Natural killer cell treated with Interleukin-12 subunit alpha and Interleukin-12 subunit beta and Interleukin-15 and Interleukin-18, amount 100 ng/mL, for 72 hours (primary cell): ENCODE data around the gene FLT4. TPM values are rescaled to one million over a fixed set of nuclear protein-coding genes. Genes with fewer than 3 reads are reported as not detected.
"Not testable (repeated sequence)": the region's sequence is repeated elsewhere in the genome, so short reads cannot be mapped to it uniquely, and the experiment has no call there.

Experiments used
- ATAC-seq, 2 donors: fragments of 150-1000 bp; cut with Tn5 transposase in 1 of 2; sonication (Bioruptor Pico), chemical (Tn5 transposase) in 1 of 2; 2 replicates each; pipeline ENCODE4 v1.10.0; 2021
- DNase-seq: peaks from one replicate; pipeline ENCODE4 v3.0.0; 2022; ENCODE audit warnings: low spot score
- H3K27ac Mint-ChIP-seq, 2 donors: 1 replicate in 1 of 2; 2 replicates in 1 of 2; pipeline ENCODE4 v1.8.0; 2022; ENCODE audit warnings: mixed read lengths in 2 of 2, mild to moderate bottlenecking in 1 of 2, moderate library complexity in 1 of 2
- H3K27me3 Mint-ChIP-seq, 2 donors: 1 replicate in 1 of 2; 2 replicates in 1 of 2; pipeline ENCODE4 v1.8.0; 2022; ENCODE audit warnings: mixed read lengths in 2 of 2
- H3K36me3 Mint-ChIP-seq: one replicate; pipeline ENCODE4 v1.8.0; 2022; ENCODE audit warnings: mixed read lengths
- H3K4me1 Mint-ChIP-seq, 2 donors: 1 replicate in 1 of 2; 2 replicates in 1 of 2; pipeline ENCODE4 v1.8.0; 2022; ENCODE audit warnings: low read depth in 2 of 2, mixed read lengths in 2 of 2, mild to moderate bottlenecking in 1 of 2
- H3K4me3 Mint-ChIP-seq: one replicate; pipeline ENCODE4 v1.8.0; 2022; ENCODE audit warnings: mixed read lengths
- H3K9me3 Mint-ChIP-seq: 2 replicates; pipeline ENCODE4 v1.8.0; 2022; ENCODE audit warnings: mixed read lengths
- total RNA-seq, 2 donors: library from RNA; stranded (reverse); gene quantifications; one replicate each; pipeline ENCODE4 v1.2.3, GENCODE V29; 2022

The FLT4 gene
- total RNA-seq, 2 donors from 2014 or later: 0.26 to 0.47 TPM

GRCh38 chr5:180682008-180682407 is 32.6 kb upstream of the FLT4 start:
- H3K27me3 Mint-ChIP-seq: not testable (repeated sequence)

GRCh38 chr5:180678319-180678718 is 28.9 kb upstream of the FLT4 start:
- H3K27me3 Mint-ChIP-seq: peaks cover 10 to 15% of the 10 kb centered on the region in 2 donors
- not testable (repeated sequence) for H3K27ac Mint-ChIP-seq, H3K9me3 Mint-ChIP-seq, ATAC-seq, H3K4me1 Mint-ChIP-seq, H3K4me3 Mint-ChIP-seq, H3K36me3 Mint-ChIP-seq, DNase-seq

More at GRCh38 chr5:180682008-180682407, 32.6 kb upstream of the FLT4 start:
- not testable (repeated sequence) for H3K4me3 Mint-ChIP-seq, H3K36me3 Mint-ChIP-seq, H3K9me3 Mint-ChIP-seq, DNase-seq, H3K4me1 Mint-ChIP-seq, H3K27ac Mint-ChIP-seq
- ATAC-seq: peak; percentile 15 to 24

GRCh38 chr5:180675036-180675635 is 25.7 kb upstream of the FLT4 start:
- Mint-ChIP-seq H3K27ac (no peak overlapping the region), H3K36me3 (no peaks in the 10 kb centered on the region), H3K9me3 (no peaks in the 10 kb centered on the region), H3K27me3 (peaks cover 14 to 15% of the 10 kb centered on the region in 2 donors), H3K4me3 (no peak overlapping the region), H3K4me1 (peaks cover 5 to 8% of the 10 kb centered on the region in 2 donors)
- DNase-seq (no peak), ATAC-seq (no peak)

- not testable (repeated sequence) for H3K4me3 Mint-ChIP-seq
Observed at GRCh38 chr5:180674090-180674475, 24.7 kb upstream of the FLT4 start.

DNA sequence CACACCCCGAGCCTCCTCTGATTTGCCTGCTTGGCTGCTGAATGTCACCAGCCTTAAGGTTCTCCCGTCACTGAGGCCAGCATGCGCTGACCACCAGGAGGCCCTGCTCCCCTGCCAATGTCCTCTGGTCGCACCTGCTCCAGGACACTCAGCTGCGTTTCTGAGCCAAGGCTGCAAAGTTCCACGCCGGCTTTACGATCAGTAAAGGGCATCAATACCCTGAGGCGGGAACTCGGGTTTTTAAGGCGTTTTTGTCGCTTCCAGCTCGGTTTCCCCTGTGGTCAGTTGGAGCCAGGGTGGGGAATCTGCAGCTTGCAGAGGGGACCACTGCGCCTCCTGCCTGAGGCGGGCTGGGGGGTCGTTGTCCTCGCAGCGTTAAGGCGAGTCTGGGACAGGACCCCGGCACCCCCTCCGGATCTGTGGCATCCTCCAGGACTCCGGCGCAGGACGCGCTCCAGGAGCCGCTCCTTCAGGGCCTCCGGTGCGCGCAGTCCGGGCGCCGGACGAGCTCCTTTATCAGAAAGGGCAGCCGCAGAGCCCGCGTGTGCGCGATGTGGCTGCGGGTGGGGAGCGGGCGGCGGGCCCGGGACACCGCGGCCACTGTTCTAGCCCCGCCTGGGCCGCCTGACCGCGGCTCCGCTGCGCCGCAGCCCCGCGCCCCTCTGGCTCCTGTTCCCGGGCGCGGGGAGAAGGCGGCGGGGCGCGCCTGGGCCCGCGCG is 24.1 kb upstream of the FLT4 start:
- no peaks in the 10 kb centered on the region for H3K9me3 Mint-ChIP-seq
- ATAC-seq: peak in 1 of 2 donors; percentile 48
- no peak overlapping the region for H3K27ac Mint-ChIP-seq
- no peak for DNase-seq
- H3K4me3 Mint-ChIP-seq: no peak overlapping the region
- H3K4me1 Mint-ChIP-seq: peaks cover 7 to 14% of the 10 kb centered on the region in 2 donors
- H3K27me3 Mint-ChIP-seq: peaks cover 15 to 17% of the 10 kb centered on the region in 2 donors
- H3K36me3 Mint-ChIP-seq: no peaks in the 10 kb centered on the region

More at GRCh38 chr5:180674090-180674475, 24.7 kb upstream of the FLT4 start:
- not testable (repeated sequence) for H3K36me3 Mint-ChIP-seq, ATAC-seq, H3K9me3 Mint-ChIP-seq, DNase-seq, H3K27ac Mint-ChIP-seq
- H3K27me3 Mint-ChIP-seq: peaks cover 15 to 17% of the 10 kb centered on the region in 2 donors
- peaks cover 7 to 14% of the 10 kb centered on the region in 2 donors for H3K4me1 Mint-ChIP-seq

- H3K27ac Mint-ChIP-seq, ATAC-seq, H3K4me3 Mint-ChIP-seq, DNase-seq, H3K36me3 Mint-ChIP-seq, H3K9me3 Mint-ChIP-seq: not testable (repeated sequence)
- H3K27me3 Mint-ChIP-seq: peaks cover 14 to 15% of the 10 kb centered on the region in 2 donors
- H3K4me1 Mint-ChIP-seq: peaks cover 7 to 14% of the 10 kb centered on the region in 2 donors
Observed at GRCh38 chr5:180671958-180672524, 22.6 kb upstream of the FLT4 start.

DNA sequence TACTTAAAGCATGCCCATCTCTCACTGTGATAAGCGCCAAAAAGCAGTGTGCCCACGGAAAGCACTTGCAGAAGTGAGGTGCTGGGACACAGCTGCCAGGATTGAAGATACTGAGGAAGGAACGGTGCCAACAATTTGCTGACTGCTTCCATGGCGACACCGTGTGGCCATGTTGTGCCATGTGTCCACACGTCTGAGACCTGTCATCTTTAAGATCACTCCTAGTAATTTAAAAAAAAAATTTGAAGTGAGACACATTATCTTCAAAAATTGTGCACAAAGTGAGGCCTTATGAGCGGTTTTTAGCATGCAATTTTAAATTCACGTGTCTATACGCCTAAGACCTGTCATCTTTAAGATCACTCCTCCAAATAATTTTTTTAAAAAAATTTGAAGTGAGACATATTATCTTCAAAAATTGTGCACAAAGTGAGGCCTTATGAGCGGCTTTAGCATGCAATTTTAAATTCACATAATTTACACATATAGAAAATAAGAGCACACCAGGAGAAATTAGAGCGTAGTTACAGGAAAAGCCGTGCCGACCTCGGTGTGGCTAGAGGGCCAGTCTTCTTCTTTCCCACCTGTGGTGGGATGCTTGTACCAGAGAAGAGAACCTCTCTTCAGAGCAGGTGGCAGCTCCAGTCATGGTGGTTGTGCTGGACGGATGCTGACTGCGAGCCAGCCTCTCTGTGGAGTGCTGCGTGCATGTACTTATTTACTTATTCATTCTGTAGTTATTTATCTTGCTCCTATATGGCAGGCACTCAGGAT is 21.4 kb upstream of the FLT4 start:
- H3K27me3 Mint-ChIP-seq: peaks cover 12% of the 10 kb centered on the region in 2 donors
- H3K36me3 Mint-ChIP-seq: no peaks in the 10 kb centered on the region
- DNase-seq: no peak
- peaks cover 7 to 14% of the 10 kb centered on the region in 2 donors for H3K4me1 Mint-ChIP-seq
- no peak for ATAC-seq
- no peaks in the 10 kb centered on the region for H3K9me3 Mint-ChIP-seq
- no peak overlapping the region for H3K27ac Mint-ChIP-seq
- peak overlapping the region; percentile 26 for H3K4me3 Mint-ChIP-seq

DNA sequence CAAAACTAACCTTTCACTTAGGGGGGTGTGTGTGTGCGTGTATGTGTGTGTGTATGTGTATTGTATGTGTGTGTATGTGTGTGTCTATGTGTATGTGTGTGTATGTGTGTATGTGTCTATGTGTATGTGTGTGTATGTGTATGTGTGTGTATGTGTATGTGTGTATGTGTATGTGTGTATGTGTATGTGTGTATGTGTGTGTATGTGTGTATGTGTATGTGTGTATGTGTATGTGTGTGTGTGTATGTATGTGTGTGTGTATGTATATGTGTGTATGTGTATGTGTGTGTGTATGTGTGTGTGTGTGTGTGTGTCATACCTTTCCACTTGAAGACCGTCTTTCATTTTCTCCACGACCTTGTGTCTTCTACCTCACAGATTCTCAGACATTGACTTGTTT is 20.8 kb upstream of the FLT4 start:
- no peak overlapping the region for H3K27ac Mint-ChIP-seq

GRCh38 chr5:180669661-180670060 is 20.3 kb upstream of the FLT4 start:
- Mint-ChIP-seq H3K4me1 (peaks cover 7 to 13% of the 10 kb centered on the region in 2 donors), H3K9me3 (no peaks in the 10 kb centered on the region), H3K4me3 (no peak overlapping the region), H3K27me3 (peaks cover 5 to 10% of the 10 kb centered on the region in 2 donors), H3K27ac (no peak overlapping the region), H3K36me3 (no peaks in the 10 kb centered on the region)
- ATAC-seq (no peak), DNase-seq (no peak)

More for the DNA sequence above, 20.8 kb upstream of the FLT4 start:
- no peak for ATAC-seq
- no peaks in the 10 kb centered on the region for H3K9me3 Mint-ChIP-seq
- peaks cover 7 to 14% of the 10 kb centered on the region in 2 donors for H3K4me1 Mint-ChIP-seq
- no peak for DNase-seq
- peaks cover 9 to 12% of the 10 kb centered on the region in 2 donors for H3K27me3 Mint-ChIP-seq
- H3K4me3 Mint-ChIP-seq: peak overlapping the region; percentile 26
- H3K36me3 Mint-ChIP-seq: no peaks in the 10 kb centered on the region

GRCh38 chr5:180668835-180669596 is 19.6 kb upstream of the FLT4 start:
- no peak overlapping the region for H3K27ac Mint-ChIP-seq
- ATAC-seq (no peak), DNase-seq (no peak)
- peaks cover 0 to 7% of the 10 kb centered on the region in 2 donors for H3K27me3 Mint-ChIP-seq
- no peaks in the 10 kb centered on the region for H3K9me3 Mint-ChIP-seq
- H3K4me1 Mint-ChIP-seq: peaks cover 7 to 10% of the 10 kb centered on the region in 2 donors
- no peaks in the 10 kb centered on the region for H3K36me3 Mint-ChIP-seq
- no peak overlapping the region for H3K4me3 Mint-ChIP-seq

GRCh38 chr5:180666812-180667211 is 17.4 kb upstream of the FLT4 start:
- Mint-ChIP-seq H3K9me3 (no peaks in the 10 kb centered on the region), H3K27ac (no peak overlapping the region), H3K27me3 (peaks cover under 1 to 3% of the 10 kb centered on the region in 2 donors), H3K4me3 (no peak overlapping the region), H3K4me1 (peaks cover 7 to 10% of the 10 kb centered on the region in 2 donors), H3K36me3 (no peaks in the 10 kb centered on the region)
- DNase-seq: no peak
- ATAC-seq: no peak

DNA sequence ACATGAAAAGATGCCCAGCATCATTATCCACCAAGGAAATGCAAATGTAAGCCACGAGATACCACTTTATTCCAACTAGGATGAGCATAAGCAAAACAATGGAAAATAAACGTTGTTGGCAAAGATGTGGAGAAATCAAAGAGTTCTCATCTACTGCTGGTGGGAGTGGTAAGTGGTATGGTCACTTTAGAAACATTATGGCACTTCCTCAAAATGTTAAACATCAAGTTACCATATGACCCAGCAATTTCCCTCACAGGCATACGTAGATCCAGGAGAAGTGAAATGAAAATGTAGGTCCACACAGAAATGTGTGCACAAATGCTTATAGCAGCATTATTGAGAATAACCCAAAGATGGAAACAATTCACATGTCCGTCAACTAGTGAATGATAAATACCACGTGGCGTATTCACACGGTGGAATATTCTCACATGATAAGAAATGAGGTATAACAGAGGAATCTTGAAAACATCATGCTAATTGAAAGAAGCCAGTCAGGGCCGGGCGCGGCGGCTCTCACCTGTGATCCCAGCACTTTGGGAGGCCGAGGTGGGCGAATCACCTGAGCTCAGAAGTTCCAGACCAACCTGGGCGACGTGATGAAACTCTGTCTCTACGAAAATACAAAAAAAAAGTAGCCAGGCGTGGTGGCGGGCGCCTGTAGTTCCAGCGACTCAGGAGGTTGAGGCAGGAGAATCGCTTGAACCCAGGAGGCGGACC is 16.4 kb upstream of the FLT4 start:
- H3K27me3 Mint-ChIP-seq: peaks cover 9 to 10% of the 10 kb centered on the region in 2 donors
- no peak for DNase-seq
- no peak for ATAC-seq

More for the DNA sequence above, 16.4 kb upstream of the FLT4 start:
- H3K27ac Mint-ChIP-seq: no peak overlapping the region
- no peaks in the 10 kb centered on the region for H3K36me3 Mint-ChIP-seq
- no peak overlapping the region for H3K4me3 Mint-ChIP-seq
- H3K4me1 Mint-ChIP-seq: peaks cover 7 to 10% of the 10 kb centered on the region in 2 donors
- no peaks in the 10 kb centered on the region for H3K9me3 Mint-ChIP-seq
